Measurements from ENCODE around the gene NTNG1.
"Not testable (repeated sequence)": the region's sequence is repeated elsewhere in the genome, so short reads cannot be mapped to it uniquely, and the experiment has no call there.

The NTNG1 gene

GRCh38 chr1:107142140-107142542, 1.3 kb downstream of the NTNG1 start:
- FAIRE-seq (no peak), DNase-seq (ENCODE audit: extremely low spot score, insufficient read length, low read depth) (no peak)

- no peak for FAIRE-seq
- no peak for DNase-seq (ENCODE audit: extremely low spot score, insufficient read length, low read depth)
Measured at GRCh38 chr1:107142666-107143065, 1.8 kb downstream of the NTNG1 start.

- no peak for FAIRE-seq
Measured at GRCh38 chr1:107145637-107146036, 4.8 kb downstream of the NTNG1 start.

GRCh38 chr1:107147843-107148242, 7.0 kb downstream of the NTNG1 start:
- no peak for FAIRE-seq
- DNase-seq (ENCODE audit: extremely low spot score, insufficient read length, low read depth), result no peak

More at GRCh38 chr1:107145637-107146036, 4.8 kb downstream of the NTNG1 start:
- DNase-seq (ENCODE audit: extremely low spot score, insufficient read length, low read depth), result no peak

GRCh38 chr1:107149946-107150345, 9.1 kb downstream of the NTNG1 start:
- no peak for FAIRE-seq

GRCh38 chr1:107151295-107151694, 10.5 kb downstream of the NTNG1 start:
- FAIRE-seq (no peak), DNase-seq (ENCODE audit: extremely low spot score, insufficient read length, low read depth) (no peak)

More at GRCh38 chr1:107149946-107150345, 9.1 kb downstream of the NTNG1 start:
- DNase-seq (ENCODE audit: extremely low spot score, insufficient read length, low read depth), result no peak

GRCh38 chr1:107152395-107152794, 11.6 kb downstream of the NTNG1 start:
- FAIRE-seq, result no peak

GRCh38 chr1:107153014-107153413, 12.2 kb downstream of the NTNG1 start:
- DNase-seq (ENCODE audit: extremely low spot score, insufficient read length, low read depth) (no peak), FAIRE-seq (no peak)

More at GRCh38 chr1:107152395-107152794, 11.6 kb downstream of the NTNG1 start:
- no peak for DNase-seq (ENCODE audit: extremely low spot score, insufficient read length, low read depth)

- DNase-seq (ENCODE audit: extremely low spot score, insufficient read length, low read depth) (no peak), FAIRE-seq (no peak)
Measured at GRCh38 chr1:107158496-107158895, 17.7 kb downstream of the NTNG1 start.

- FAIRE-seq (no peak), DNase-seq (ENCODE audit: extremely low spot score, insufficient read length, low read depth) (no peak)
Measured at GRCh38 chr1:107158991-107159390, 18.2 kb downstream of the NTNG1 start.

GRCh38 chr1:107162745-107163144, 21.9 kb downstream of the NTNG1 start:
- DNase-seq (ENCODE audit: extremely low spot score, insufficient read length, low read depth), result no peak
- FAIRE-seq, result no peak

- DNase-seq (ENCODE audit: extremely low spot score, insufficient read length, low read depth); FAIRE-seq: not testable (repeated sequence)
Measured at GRCh38 chr1:107164901-107165300, 24.1 kb downstream of the NTNG1 start.

- DNase-seq (ENCODE audit: extremely low spot score, insufficient read length, low read depth), result no peak
- no peak for FAIRE-seq
Measured at GRCh38 chr1:107169615-107170014, 28.8 kb downstream of the NTNG1 start.

- FAIRE-seq, result no peak
Measured at GRCh38 chr1:107171333-107171732, 30.5 kb downstream of the NTNG1 start.

GRCh38 chr1:107172450-107173170, 31.8 kb downstream of the NTNG1 start:
- DNase-seq (ENCODE audit: extremely low spot score, insufficient read length, low read depth) (no peak), FAIRE-seq (no peak)

More at GRCh38 chr1:107171333-107171732, 30.5 kb downstream of the NTNG1 start:
- no peak for DNase-seq (ENCODE audit: extremely low spot score, insufficient read length, low read depth)

GRCh38 chr1:107175102-107175909, 34.5 kb downstream of the NTNG1 start:
- FAIRE-seq, result no peak
- no peak for DNase-seq (ENCODE audit: extremely low spot score, insufficient read length, low read depth)

- DNase-seq (ENCODE audit: extremely low spot score, insufficient read length, low read depth), result no peak
- FAIRE-seq, result no peak
Measured at GRCh38 chr1:107181253-107181969, 40.6 kb downstream of the NTNG1 start.

- no peak for DNase-seq (ENCODE audit: extremely low spot score, insufficient read length, low read depth)
- no peak for FAIRE-seq
Measured at GRCh38 chr1:107183011-107183410, 42.2 kb downstream of the NTNG1 start.

GRCh38 chr1:107184888-107185287, 44.0 kb downstream of the NTNG1 start:
- DNase-seq (ENCODE audit: extremely low spot score, insufficient read length, low read depth) (no peak), FAIRE-seq (no peak)

- DNase-seq (ENCODE audit: extremely low spot score, insufficient read length, low read depth) (no peak), FAIRE-seq (no peak)
Measured at GRCh38 chr1:107187399-107187798, 46.6 kb downstream of the NTNG1 start.

- FAIRE-seq (no peak), DNase-seq (ENCODE audit: extremely low spot score, insufficient read length, low read depth) (no peak)
Measured at GRCh38 chr1:107188160-107188559, 47.3 kb downstream of the NTNG1 start.

All from GM18507 (cell line).